H9 (cell line): ENCODE data around the gene NR0B2. TPM values are rescaled to one million over a fixed set of nuclear protein-coding genes. Genes with fewer than 3 reads are reported as not detected.

ENCODE experiments used
- DNase-seq: peaks from one replicate; pipeline ENCODE4 v3.0.0-alpha.2; 2017
- H2AFZ ChIP-seq: one replicate; pipeline ENCODE4 v1.6.1; 2013; ENCODE audit warnings: mild to moderate bottlenecking, low read length, control low read depth, moderate library complexity
- H2AK5ac ChIP-seq: 2 replicates; pipeline ENCODE4 v1.6.1; 2013; ENCODE audit warnings: low read length, control low read depth, mixed read lengths; ENCODE audit not compliant: insufficient read length
- H2BK120ac ChIP-seq: one replicate; pipeline ENCODE4 v1.6.1; 2013; ENCODE audit warnings: low read depth, mild to moderate bottlenecking, low read length, control low read depth, inconsistent platforms; ENCODE audit not compliant: poor library complexity, severe bottlenecking
- H2BK12ac ChIP-seq: 2 replicates; pipeline ENCODE4 v1.6.1; 2013; ENCODE audit warnings: low read length, control low read depth, mixed read lengths, low read depth; ENCODE audit not compliant: insufficient read length
- H2BK15ac ChIP-seq: 2 replicates; pipeline ENCODE4 v1.6.1; 2013; ENCODE audit warnings: low read depth, low read length, control low read depth
- H2BK20ac ChIP-seq: one replicate; pipeline ENCODE4 v1.6.1; 2013; ENCODE audit warnings: low read depth, mild to moderate bottlenecking, low read length, control low read depth, inconsistent platforms; ENCODE audit not compliant: poor library complexity, severe bottlenecking
- H2BK5ac ChIP-seq: 2 replicates; pipeline ENCODE4 v1.6.1; 2013; ENCODE audit warnings: low read length, control low read depth, mixed read lengths; ENCODE audit not compliant: insufficient read length
- H3K14ac ChIP-seq: 2 replicates; pipeline ENCODE4 v1.6.1; 2013; ENCODE audit warnings: low read length, control low read depth; ENCODE audit not compliant: insufficient read depth
- H3K18ac ChIP-seq: 2 replicates; pipeline ENCODE4 v1.6.1; 2013; ENCODE audit warnings: low read depth, mild to moderate bottlenecking, mixed read lengths, low read length, control low read depth; ENCODE audit not compliant: insufficient read length
- H3K23ac ChIP-seq: 2 replicates; pipeline ENCODE4 v1.6.1; 2013; ENCODE audit warnings: low read length, control low read depth, mixed read lengths, low read depth; ENCODE audit not compliant: insufficient read length
- H3K23me2 ChIP-seq: 2 replicates; pipeline ENCODE4 v1.6.1; 2013; ENCODE audit warnings: low read depth, mild to moderate bottlenecking, mixed read lengths, low read length, control low read depth; ENCODE audit not compliant: insufficient read length, poor library complexity, severe bottlenecking
- H3K27ac ChIP-seq: 2 replicates; pipeline ENCODE4 v1.5.1; 2013; ENCODE audit warnings: low read length, control low read depth, mixed read lengths, low read depth; ENCODE audit not compliant: insufficient read length
- H3K27me3 ChIP-seq: 2 replicates; pipeline ENCODE4 v1.6.1; 2013; ENCODE audit warnings: low read length, control low read depth, inconsistent platforms; ENCODE audit not compliant: insufficient read depth
- H3K4ac ChIP-seq: 2 replicates; pipeline ENCODE4 v1.6.1; 2013; ENCODE audit warnings: low read depth, mild to moderate bottlenecking, control low read depth, inconsistent platforms, low read length, moderate library complexity
- H3K4me1 ChIP-seq: 2 replicates; pipeline ENCODE4 v1.6.1; 2013; ENCODE audit warnings: low read length, control low read depth, inconsistent platforms; ENCODE audit not compliant: insufficient read depth
- H3K4me2 ChIP-seq: 2 replicates; pipeline ENCODE4 v1.6.1; 2013; ENCODE audit warnings: low read length, control low read depth, mixed read lengths; ENCODE audit not compliant: insufficient read length, insufficient read depth
- H3K56ac ChIP-seq: 2 replicates; pipeline ENCODE4 v1.6.1; 2013; ENCODE audit warnings: low read depth, mild to moderate bottlenecking, mixed read lengths, low read length, control low read depth; ENCODE audit not compliant: insufficient read length
- H3K79me1 ChIP-seq: 2 replicates; pipeline ENCODE4 v1.6.1; 2013; ENCODE audit warnings: low read depth, mild to moderate bottlenecking, moderate library complexity, low read length, control low read depth, inconsistent platforms; ENCODE audit not compliant: insufficient read depth, poor library complexity, severe bottlenecking
- H3K79me2 ChIP-seq: 2 replicates; pipeline ENCODE4 v1.6.1; 2013; ENCODE audit warnings: low read length, control low read depth, inconsistent platforms; ENCODE audit not compliant: insufficient read depth
- H3K9ac ChIP-seq: 2 replicates; pipeline ENCODE4 v1.6.1; 2013; ENCODE audit warnings: low read length, control low read depth, mixed read lengths; ENCODE audit not compliant: insufficient read length; ENCODE audit errors: extremely low read depth
- H3K9me3 ChIP-seq: one replicate; pipeline ENCODE4 v1.6.1; 2013; ENCODE audit warnings: low read depth, low read length, inconsistent platforms; ENCODE audit not compliant: control insufficient read depth
- H3T11ph ChIP-seq: one replicate; pipeline ENCODE4 v1.6.1; 2013; ENCODE audit warnings: mild to moderate bottlenecking, low read length, control low read depth, inconsistent platforms
- H4K20me1 ChIP-seq: one replicate; pipeline ENCODE4 v1.6.1; 2013; ENCODE audit not compliant: control insufficient read depth, insufficient read length, insufficient read depth
- H4K5ac ChIP-seq: 2 replicates; pipeline ENCODE4 v1.6.1; 2013; ENCODE audit warnings: low read depth, mild to moderate bottlenecking, mixed read lengths, low read length, control low read depth; ENCODE audit not compliant: insufficient read length
- H4K8ac ChIP-seq: replicated peaks from 2 replicates; pipeline ENCODE4 v1.6.1; 2013; ENCODE audit warnings: low read length, control low read depth, mixed read lengths, low read depth; ENCODE audit not compliant: insufficient read length
- H4K91ac ChIP-seq: 2 replicates; pipeline ENCODE4 v1.6.1; 2013; ENCODE audit warnings: low read depth, mild to moderate bottlenecking, moderate library complexity, mixed read lengths, low read length, control low read depth; ENCODE audit not compliant: insufficient read length
- H3K27ac Mint-ChIP-seq, 3 experiments: 2 replicates in 2 of 3; 3 replicates in 1 of 3; pipeline ENCODE4 v1.8.0; 2020 to 2021; ENCODE audit warnings: mixed read lengths in 3 of 3, mild to moderate bottlenecking in 1 of 3, moderate library complexity in 1 of 3
- H3K27me3 Mint-ChIP-seq: 2 replicates; pipeline ENCODE4 v1.8.0; 2021; ENCODE audit warnings: low read depth, mild to moderate bottlenecking, moderate library complexity, mixed read lengths
- H3K36me3 Mint-ChIP-seq, 3 experiments: 2 replicates in 2 of 3; 3 replicates in 1 of 3; pipeline ENCODE4 v1.8.0; 2020 to 2021; ENCODE audit warnings: low read depth in 3 of 3, mixed read lengths in 3 of 3; ENCODE audit not compliant: insufficient read depth in 1 of 3
- H3K4me1 Mint-ChIP-seq, 2 experiments: 2 replicates each; pipeline ENCODE4 v1.8.0; 2020; ENCODE audit warnings: mixed read lengths in 2 of 2
- H3K4me3 Mint-ChIP-seq, 2 experiments: 2 replicates in 1 of 2; 3 replicates in 1 of 2; pipeline ENCODE4 v1.8.0; 2020 to 2021; ENCODE audit warnings: mild to moderate bottlenecking in 2 of 2, mixed read lengths in 2 of 2, moderate library complexity in 1 of 2
- H3K9me3 Mint-ChIP-seq, 2 experiments: 2 replicates in 1 of 2; 3 replicates in 1 of 2; pipeline ENCODE4 v1.8.0; 2020; ENCODE audit warnings: mild to moderate bottlenecking in 2 of 2, mixed read lengths in 2 of 2, moderate library complexity in 1 of 2
- WGBS: extraction: QIAGEN DNeasy Blood & Tissue Kit; methylation state at CpG from one replicate; pipeline ENCODE4 v1.1.7; 2013; ENCODE audit warnings: missing lambda C conversion rate, low lambda C conversion rate, mixed read lengths; ENCODE audit not compliant: insufficient read length; ENCODE audit errors: extremely low coverage; 5-methylcytosine and 5-hydroxymethylcytosine counted together
- total RNA-seq: library from RNA; stranded (reverse); gene quantifications from 2 replicates; pipeline ENCODE4 v1.2.1, GENCODE V29; 2021
- TF ChIP-seq, protein P1 (sequence below): fragments of 200-600 bp; sonication (generic); conservative IDR thresholded peaks from 3 replicates; pipeline ENCODE4 v1.8.0; 2021; ENCODE audit warnings: antibody characterized with exemption, mild to moderate bottlenecking

Gene NR0B2
- total RNA-seq, 1 experiment from 2014 or later = not detected

DNA sequence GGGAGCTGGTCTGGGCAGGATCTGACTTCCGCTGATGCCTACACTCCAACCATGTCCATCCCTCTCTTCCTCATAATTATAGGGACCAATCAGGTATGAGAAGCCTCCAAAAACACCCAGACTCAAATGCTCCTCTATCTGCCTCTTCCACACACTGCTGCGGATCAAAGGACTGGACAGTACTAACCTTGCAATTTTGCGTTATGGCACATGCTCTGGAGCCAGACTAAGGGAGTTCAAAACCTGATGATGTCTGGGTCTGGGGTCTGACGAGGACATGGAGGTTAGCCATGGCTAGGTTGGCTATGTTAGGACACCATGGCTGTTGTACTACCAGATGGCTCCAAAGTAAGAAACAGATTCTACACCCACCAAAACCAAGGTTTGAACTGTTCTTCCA lies 34.0 kb downstream of the NR0B2 start:
- Histone ChIP-seq H2BK15ac (no peak overlapping the region), H3K14ac (no peak overlapping the region), H3K23me2 (no peaks in the 10 kb centered on the region), H4K91ac (no peak overlapping the region), H3K27me3 (no peaks in the 10 kb centered on the region), H2BK120ac (no peak overlapping the region), H4K8ac (no peak overlapping the region), H3K4me1 (no peaks in the 10 kb centered on the region; the same call in 1 of the 2 replicates), H3K27ac (no peak overlapping the region), H4K5ac (no peak overlapping the region), H2BK20ac (no peak overlapping the region), H3K9me3 (no peaks in the 10 kb centered on the region), H2BK12ac (no peak overlapping the region), H3K79me2 (no peaks in the 10 kb centered on the region), H4K20me1 (no peaks in the 10 kb centered on the region), H3K4ac (no peak overlapping the region), H3K9ac (no peak overlapping the region), H3K79me1 (no peaks in the 10 kb centered on the region), H3K18ac (no peak overlapping the region), H3T11ph (no peak overlapping the region), H3K23ac (no peak overlapping the region), H3K56ac (no peak overlapping the region), H2AFZ (no peak overlapping the region), H2AK5ac (no peak overlapping the region), H2BK5ac (no peak overlapping the region), H3K4me2 (no peak overlapping the region)
- Mint-ChIP-seq H3K27me3 (no peaks in the 10 kb centered on the region), H3K36me3 (peaks cover 16 to 54% (median 43%) of the 10 kb centered on the region in 3 experiments; a peak in 6 of 7 replicates), H3K9me3 (no peaks in the 10 kb centered on the region), H3K27ac (no peak overlapping the region), H3K4me1 (peaks cover 0 to 5% of the 10 kb centered on the region in 2 experiments; a peak in 2 of 4 replicates), H3K4me3 (no peak overlapping the region)
- DNase-seq = no peak
- no CpG with 5 or more reads among the region's 4 CpGs for WGBS
- TF ChIP-seq, protein P1, sequence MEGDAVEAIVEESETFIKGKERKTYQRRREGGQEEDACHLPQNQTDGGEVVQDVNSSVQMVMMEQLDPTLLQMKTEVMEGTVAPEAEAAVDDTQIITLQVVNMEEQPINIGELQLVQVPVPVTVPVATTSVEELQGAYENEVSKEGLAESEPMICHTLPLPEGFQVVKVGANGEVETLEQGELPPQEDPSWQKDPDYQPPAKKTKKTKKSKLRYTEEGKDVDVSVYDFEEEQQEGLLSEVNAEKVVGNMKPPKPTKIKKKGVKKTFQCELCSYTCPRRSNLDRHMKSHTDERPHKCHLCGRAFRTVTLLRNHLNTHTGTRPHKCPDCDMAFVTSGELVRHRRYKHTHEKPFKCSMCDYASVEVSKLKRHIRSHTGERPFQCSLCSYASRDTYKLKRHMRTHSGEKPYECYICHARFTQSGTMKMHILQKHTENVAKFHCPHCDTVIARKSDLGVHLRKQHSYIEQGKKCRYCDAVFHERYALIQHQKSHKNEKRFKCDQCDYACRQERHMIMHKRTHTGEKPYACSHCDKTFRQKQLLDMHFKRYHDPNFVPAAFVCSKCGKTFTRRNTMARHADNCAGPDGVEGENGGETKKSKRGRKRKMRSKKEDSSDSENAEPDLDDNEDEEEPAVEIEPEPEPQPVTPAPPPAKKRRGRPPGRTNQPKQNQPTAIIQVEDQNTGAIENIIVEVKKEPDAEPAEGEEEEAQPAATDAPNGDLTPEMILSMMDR = no peak
